CD14-positive monocyte (primary cell): ENCODE data around the gene RBMS3. TPM values are rescaled to one million over a fixed set of nuclear protein-coding genes. Genes with fewer than 3 reads are reported as not detected.

ENCODE experiments used
- DNase-seq, 3 donors: peaks; one replicate each; pipeline ENCODE4 v3.0.0-alpha.2; 2011 to 2022
- H2AFZ ChIP-seq: 2 replicates; pipeline ENCODE4 v1.6.0; 2012; ENCODE audit warnings: mild to moderate bottlenecking, low read depth, low read length, inconsistent platforms; ENCODE audit not compliant: insufficient read depth, poor library complexity, severe bottlenecking
- H3K27ac ChIP-seq, 2 donors: 1 replicate in 1 of 2; 2 replicates in 1 of 2; pipeline ENCODE4 v1.5.1; 2012 to 2013; ENCODE audit warnings: low read length in 2 of 2, control low read depth in 1 of 2, inconsistent platforms in 1 of 2, low read depth in 1 of 2, mild to moderate bottlenecking in 1 of 2
- H3K27me3 ChIP-seq, 2 donors: one replicate each; pipeline versions ENCODE4 v1.6.0 to v1.6.1; 2011 to 2013; ENCODE audit warnings: low read length in 2 of 2; ENCODE audit not compliant: control insufficient read depth in 2 of 2, insufficient read depth in 2 of 2
- H3K36me3 ChIP-seq, 2 donors: replicated peaks in 1 of 2; 1 replicate in 1 of 2; 2 replicates in 1 of 2; pipeline versions ENCODE4 v1.5.1 to v1.6.1; 2012 to 2013; ENCODE audit warnings: low read length in 2 of 2, control low read depth in 1 of 2, inconsistent platforms in 1 of 2, mild to moderate bottlenecking in 1 of 2; ENCODE audit not compliant: insufficient read depth in 2 of 2, control insufficient read depth in 1 of 2
- H3K4me1 ChIP-seq, 2 donors: 1 replicate in 1 of 2; 2 replicates in 1 of 2; pipeline versions ENCODE4 v1.5.1 to v1.6.1; 2012 to 2013; ENCODE audit warnings: low read length in 2 of 2, control low read depth in 1 of 2, inconsistent platforms in 1 of 2, mild to moderate bottlenecking in 1 of 2, moderate library complexity in 1 of 2; ENCODE audit not compliant: insufficient read depth in 2 of 2, control insufficient read depth in 1 of 2
- H3K4me2 ChIP-seq: replicated peaks from 2 replicates; pipeline ENCODE3; 2012; ENCODE audit warnings: low read length, moderate library complexity, mild to moderate bottlenecking; ENCODE audit not compliant: poor library complexity, severe bottlenecking; ENCODE audit errors: extremely low read depth
- H3K4me3 ChIP-seq, 3 experiments: fragments of 200-600 bp in 1 of 3; sonication (generic) in 1 of 3; replicated peaks in 1 of 3; 1 replicate in 2 of 3; 2 replicates in 1 of 3; pipeline ENCODE4 v1.5.1; 2011 to 2013; ENCODE audit warnings: low read length in 3 of 3, mild to moderate bottlenecking in 3 of 3, control low read depth in 2 of 3, low read depth in 2 of 3, inconsistent platforms in 1 of 3, moderate library complexity in 1 of 3
- H3K79me2 ChIP-seq: 2 replicates; pipeline ENCODE4 v1.6.0; 2012; ENCODE audit warnings: mild to moderate bottlenecking, control low read depth, inconsistent platforms, low read length, moderate library complexity; ENCODE audit not compliant: insufficient read depth
- H3K9ac ChIP-seq: 2 replicates; pipeline ENCODE4 v1.6.0; 2017; ENCODE audit warnings: low read length, mild to moderate bottlenecking; ENCODE audit not compliant: insufficient read depth, poor library complexity, severe bottlenecking
- H3K9me3 ChIP-seq, 2 donors: replicated peaks in 1 of 2; 1 replicate in 1 of 2; 2 replicates in 1 of 2; pipeline versions ENCODE4 v1.5.1 to v1.6.1; 2012 to 2013; ENCODE audit warnings: low read length in 2 of 2, control low read depth in 1 of 2; ENCODE audit not compliant: control insufficient read depth in 1 of 2, insufficient read depth in 1 of 2
- H4K20me1 ChIP-seq: 2 replicates; pipeline ENCODE4 v1.6.0; 2012; ENCODE audit warnings: mild to moderate bottlenecking, low read length, control low read depth, moderate library complexity; ENCODE audit not compliant: insufficient read depth
- H3K27ac Mint-ChIP-seq, 7 donors: one replicate each; pipeline ENCODE4 v1.8.0; 2020; ENCODE audit warnings: mild to moderate bottlenecking in 7 of 7, mixed read lengths in 7 of 7, moderate library complexity in 6 of 7, inconsistent platforms in 2 of 7
- H3K27me3 Mint-ChIP-seq, 3 donors: one replicate each; pipeline ENCODE4 v1.8.0; 2021 to 2022; ENCODE audit warnings: low read depth in 3 of 3, mild to moderate bottlenecking in 3 of 3, mixed read lengths in 3 of 3, moderate library complexity in 3 of 3, inconsistent platforms in 1 of 3
- H3K36me3 Mint-ChIP-seq, 2 donors: one replicate each; pipeline ENCODE4 v1.8.0; 2020; ENCODE audit warnings: mixed read lengths in 2 of 2, inconsistent platforms in 1 of 2, mild to moderate bottlenecking in 1 of 2
- H3K4me1 Mint-ChIP-seq: one replicate; pipeline ENCODE4 v1.8.0; 2020; ENCODE audit warnings: mild to moderate bottlenecking, mixed read lengths
- H3K4me3 Mint-ChIP-seq, 2 donors: one replicate each; pipeline ENCODE4 v1.8.0; 2020; ENCODE audit warnings: mild to moderate bottlenecking in 2 of 2, mixed read lengths in 2 of 2, moderate library complexity in 1 of 2
- H3K9me3 Mint-ChIP-seq, 7 donors: one replicate each; pipeline ENCODE4 v1.8.0; 2020 to 2022; ENCODE audit warnings: mixed read lengths in 7 of 7, mild to moderate bottlenecking in 6 of 7, moderate library complexity in 6 of 7, inconsistent platforms in 2 of 7
- WGBS: methylation state at CpG from one replicate; pipeline ENCODE4 v1.1.5; 2013; ENCODE audit warnings: missing lambda C conversion rate; ENCODE audit not compliant: insufficient coverage; 5-methylcytosine and 5-hydroxymethylcytosine counted together
- intact Hi-C, 2 donors: fragments of 100-400 bp; cut with micrococcal nuclease; formaldehyde crosslinking; loops; one replicate each; pipeline versions ENCODE4 v1.15.0 to v1.15.1; 2023
- polyA plus RNA-seq, 3 donors: library from polyadenylated mRNA; depleted of rRNA in 1 of 3; unstranded in 2 of 3; stranded (reverse) in 1 of 3; fragments of 300-500 nt in 2 of 3; fragments of >200 nt in 1 of 3; fragmentation: Illumina TruSeq in 2 of 3; gene quantifications; 1 replicate in 2 of 3; 2 replicates in 1 of 3; pipeline ENCODE4 v1.2.3, GENCODE V29; 2012 to 2021
- TF ChIP-seq, protein P1 (sequence below): fragments of 200-600 bp; IDR thresholded peaks from one replicate; pipeline ENCODE4 v1.8.0; 2022; ENCODE audit warnings: antibody characterized with exemption, mild to moderate bottlenecking

RBMS3 gene
- polyA plus RNA-seq, 3 donors = not detected

DNA sequence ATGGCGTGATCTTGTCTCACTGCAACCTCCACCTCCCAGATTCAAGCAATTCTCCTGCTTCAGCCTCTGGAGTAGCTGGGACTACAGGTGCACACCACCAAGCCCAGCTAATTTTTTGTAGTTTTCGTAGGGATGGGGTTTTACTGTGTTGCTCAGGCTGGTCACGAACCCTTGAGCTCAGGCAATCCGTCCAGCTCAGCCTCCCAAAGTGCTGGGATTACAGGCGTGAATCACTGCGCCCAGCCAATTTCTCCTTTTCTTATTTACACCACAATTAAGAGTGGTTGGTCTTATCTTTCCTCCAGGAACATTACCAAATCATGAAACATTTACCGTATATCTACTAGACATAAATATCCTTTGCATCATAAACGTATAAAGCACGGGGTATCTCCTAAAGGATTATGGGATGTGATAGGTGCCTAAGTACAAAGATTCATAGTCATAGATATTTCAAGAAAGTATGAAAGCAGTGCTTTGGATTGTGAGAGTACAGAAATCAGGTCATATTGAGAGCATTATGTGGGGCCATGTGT is 194.5 kb downstream of the RBMS3 start:
- H2AFZ ChIP-seq = no peak overlapping the region
- Mint-ChIP-seq H3K27ac (no peak overlapping the region), H3K27me3 (peaks cover 0 to 2% (median 0%) of the 10 kb centered on the region in 3 donors), H3K4me1 (no peaks in the 10 kb centered on the region), H3K9me3 (peaks cover 1 to 14% (median 4%) of the 10 kb centered on the region in 7 donors), H3K4me3 (no peak overlapping the region), H3K36me3 (no peaks in the 10 kb centered on the region)
- H3K36me3 ChIP-seq = no peaks in the 10 kb centered on the region
- DNase-seq = no peak
- H3K27ac ChIP-seq = no peak overlapping the region
- H3K79me2 ChIP-seq = no peaks in the 10 kb centered on the region
- H4K20me1 ChIP-seq = no peaks in the 10 kb centered on the region
- no peaks in the 10 kb centered on the region for H3K4me1 ChIP-seq
- peaks cover 0 to 8% of the 10 kb centered on the region in 2 donors for H3K9me3 ChIP-seq
- H3K4me3 ChIP-seq = no peak overlapping the region
- TF ChIP-seq, protein P1, sequence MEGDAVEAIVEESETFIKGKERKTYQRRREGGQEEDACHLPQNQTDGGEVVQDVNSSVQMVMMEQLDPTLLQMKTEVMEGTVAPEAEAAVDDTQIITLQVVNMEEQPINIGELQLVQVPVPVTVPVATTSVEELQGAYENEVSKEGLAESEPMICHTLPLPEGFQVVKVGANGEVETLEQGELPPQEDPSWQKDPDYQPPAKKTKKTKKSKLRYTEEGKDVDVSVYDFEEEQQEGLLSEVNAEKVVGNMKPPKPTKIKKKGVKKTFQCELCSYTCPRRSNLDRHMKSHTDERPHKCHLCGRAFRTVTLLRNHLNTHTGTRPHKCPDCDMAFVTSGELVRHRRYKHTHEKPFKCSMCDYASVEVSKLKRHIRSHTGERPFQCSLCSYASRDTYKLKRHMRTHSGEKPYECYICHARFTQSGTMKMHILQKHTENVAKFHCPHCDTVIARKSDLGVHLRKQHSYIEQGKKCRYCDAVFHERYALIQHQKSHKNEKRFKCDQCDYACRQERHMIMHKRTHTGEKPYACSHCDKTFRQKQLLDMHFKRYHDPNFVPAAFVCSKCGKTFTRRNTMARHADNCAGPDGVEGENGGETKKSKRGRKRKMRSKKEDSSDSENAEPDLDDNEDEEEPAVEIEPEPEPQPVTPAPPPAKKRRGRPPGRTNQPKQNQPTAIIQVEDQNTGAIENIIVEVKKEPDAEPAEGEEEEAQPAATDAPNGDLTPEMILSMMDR = no peak
- no peaks in the 10 kb centered on the region for H3K27me3 ChIP-seq
- intact Hi-C loops = no loop called here
- no CpG with 5 or more reads among the region's 9 CpGs for WGBS
- no peak overlapping the region for H3K4me2 ChIP-seq
- H3K9ac ChIP-seq = no peak overlapping the region

DNA sequence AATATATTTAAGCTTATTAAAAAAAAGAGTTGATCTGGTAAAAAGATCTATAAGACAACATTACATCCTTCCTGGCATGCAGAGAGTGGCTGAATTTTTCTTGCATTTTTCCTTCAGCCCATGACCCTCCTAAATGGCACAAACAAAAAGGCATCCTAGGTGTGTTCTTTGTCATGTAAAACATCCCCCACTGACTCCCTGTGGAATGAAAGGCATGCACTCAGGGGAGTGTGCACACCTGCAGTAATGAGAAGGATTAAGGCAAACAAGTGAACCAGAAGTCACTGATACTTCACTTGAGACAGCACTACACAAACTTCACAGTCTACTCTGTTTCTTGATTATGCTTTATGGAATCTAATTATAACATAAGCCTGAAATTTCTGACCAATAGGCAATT is 195.0 kb downstream of the RBMS3 start:
- Mint-ChIP-seq H3K27me3 (peaks cover 0 to 2% (median 0%) of the 10 kb centered on the region in 3 donors), H3K4me3 (no peak overlapping the region), H3K4me1 (no peaks in the 10 kb centered on the region), H3K36me3 (no peaks in the 10 kb centered on the region), H3K27ac (no peak overlapping the region), H3K9me3 (peaks cover 1 to 14% (median 4%) of the 10 kb centered on the region in 7 donors)
- no peak for DNase-seq
- Histone ChIP-seq H3K9me3 (peaks cover 0 to 8% of the 10 kb centered on the region in 2 donors), H3K4me2 (no peak overlapping the region), H3K4me3 (no peak overlapping the region), H3K27me3 (no peaks in the 10 kb centered on the region), H3K79me2 (no peaks in the 10 kb centered on the region), H3K27ac (no peak overlapping the region), H3K4me1 (no peaks in the 10 kb centered on the region), H3K36me3 (no peaks in the 10 kb centered on the region), H2AFZ (no peak overlapping the region), H4K20me1 (no peaks in the 10 kb centered on the region), H3K9ac (no peak overlapping the region)
- intact Hi-C loops = no loop called here
- TF ChIP-seq, protein P1 = no peak
